GM19328 (cell line): ENCODE results near the gene ST3GAL2.

Experiments used
- ATAC-seq: cut with Tn5 transposase; IDR thresholded peaks from one replicate; pipeline ENCODE4 v1.9.1; 2021; ENCODE audit warnings: mild to moderate bottlenecking, moderate library complexity; ENCODE audit not compliant: unreplicated experiment

Gene ST3GAL2, protein sequence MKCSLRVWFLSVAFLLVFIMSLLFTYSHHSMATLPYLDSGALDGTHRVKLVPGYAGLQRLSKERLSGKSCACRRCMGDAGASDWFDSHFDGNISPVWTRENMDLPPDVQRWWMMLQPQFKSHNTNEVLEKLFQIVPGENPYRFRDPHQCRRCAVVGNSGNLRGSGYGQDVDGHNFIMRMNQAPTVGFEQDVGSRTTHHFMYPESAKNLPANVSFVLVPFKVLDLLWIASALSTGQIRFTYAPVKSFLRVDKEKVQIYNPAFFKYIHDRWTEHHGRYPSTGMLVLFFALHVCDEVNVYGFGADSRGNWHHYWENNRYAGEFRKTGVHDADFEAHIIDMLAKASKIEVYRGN

DNA sequence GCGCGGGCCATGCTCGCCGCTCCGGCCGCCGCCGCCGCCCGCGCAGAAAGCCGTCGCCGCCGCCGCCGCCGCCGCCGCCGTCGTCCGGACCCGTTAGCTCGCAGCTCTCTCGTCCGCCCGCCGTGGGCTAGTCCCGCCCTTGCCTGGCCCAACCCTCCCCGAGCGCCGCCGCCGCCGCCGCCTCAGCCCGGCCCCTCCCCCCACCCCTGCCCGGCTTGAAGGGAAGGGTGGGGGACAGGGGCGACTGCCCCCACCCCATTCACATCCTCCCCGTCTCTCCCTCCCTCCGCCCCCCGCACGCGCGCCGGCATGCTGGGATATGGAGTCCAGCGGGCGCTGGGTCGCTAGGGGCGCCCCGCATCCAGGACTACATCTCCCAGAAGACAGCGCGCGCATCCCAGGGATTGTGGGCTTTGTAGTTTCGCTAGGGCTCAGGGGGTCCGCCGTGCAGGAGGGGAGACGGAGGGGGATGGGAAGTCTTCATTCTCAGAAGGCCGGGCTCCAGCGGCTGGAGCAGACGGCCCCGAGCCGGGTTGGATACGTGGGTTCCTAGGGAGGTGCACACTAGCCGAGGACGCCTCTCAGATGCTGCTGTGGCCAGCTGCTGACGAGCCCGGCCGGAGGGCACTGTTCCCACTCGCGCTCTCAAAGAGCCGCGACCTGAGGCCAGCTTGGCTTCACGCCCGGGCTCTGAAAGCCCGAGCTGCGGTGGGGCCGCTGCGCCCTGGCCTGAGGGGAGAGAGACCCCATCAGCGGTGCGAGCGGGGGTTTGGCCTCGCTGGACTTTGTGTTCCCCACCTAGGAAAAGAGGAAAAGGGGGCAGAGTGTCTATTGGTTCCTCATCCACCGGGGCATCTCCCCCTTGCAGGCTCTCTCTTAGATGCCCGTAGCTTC is at the start of gene ST3GAL2:
ST3GAL2 (minus strand) TSS at position 132 of the 894 bp plus-strand sequence. CDS start 40,570 bp downstream, outside the sequence.
- ATAC-seq: peak; percentile 78

DNA sequence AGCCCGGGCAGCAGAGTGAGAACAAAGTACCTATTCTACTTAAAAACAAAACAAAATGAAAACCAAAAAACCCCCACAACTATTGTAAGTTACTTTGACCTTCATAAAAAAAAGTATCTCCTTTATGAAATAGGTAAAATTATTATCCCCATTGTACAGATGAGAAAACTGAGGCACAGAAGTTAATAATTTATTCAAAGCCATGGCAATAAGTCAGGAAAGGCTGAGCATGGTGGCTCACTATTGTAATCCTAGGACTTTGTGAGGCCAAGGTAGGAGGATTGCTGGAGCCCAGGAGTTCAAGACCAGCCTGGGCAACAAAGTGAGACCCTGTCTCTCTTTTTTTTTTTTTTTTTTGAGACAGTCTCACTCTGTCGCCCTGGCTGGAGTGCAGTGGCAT is 46.0 kb upstream of the ST3GAL2 start:
- no peak for ATAC-seq

DNA sequence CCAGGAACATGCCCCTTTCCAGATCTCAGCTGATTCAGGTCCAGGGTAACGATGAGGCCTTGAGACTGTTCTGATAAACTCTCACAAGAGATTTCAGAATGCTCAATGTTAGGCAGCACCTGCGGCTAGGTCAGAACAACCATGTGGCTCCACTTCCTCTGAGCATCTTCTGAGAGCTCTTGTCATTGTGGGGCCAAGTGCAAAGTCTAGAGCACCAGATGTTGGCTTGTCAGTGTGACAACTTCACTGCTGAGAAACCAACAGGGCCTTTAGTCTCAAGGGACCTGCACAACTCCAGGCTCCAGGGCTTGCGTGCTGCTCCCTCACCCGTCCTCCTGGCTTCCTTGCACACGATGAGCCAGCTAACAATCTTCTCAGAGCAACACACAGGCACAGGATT is 44.5 kb upstream of the ST3GAL2 start:
- no peak for ATAC-seq

DNA sequence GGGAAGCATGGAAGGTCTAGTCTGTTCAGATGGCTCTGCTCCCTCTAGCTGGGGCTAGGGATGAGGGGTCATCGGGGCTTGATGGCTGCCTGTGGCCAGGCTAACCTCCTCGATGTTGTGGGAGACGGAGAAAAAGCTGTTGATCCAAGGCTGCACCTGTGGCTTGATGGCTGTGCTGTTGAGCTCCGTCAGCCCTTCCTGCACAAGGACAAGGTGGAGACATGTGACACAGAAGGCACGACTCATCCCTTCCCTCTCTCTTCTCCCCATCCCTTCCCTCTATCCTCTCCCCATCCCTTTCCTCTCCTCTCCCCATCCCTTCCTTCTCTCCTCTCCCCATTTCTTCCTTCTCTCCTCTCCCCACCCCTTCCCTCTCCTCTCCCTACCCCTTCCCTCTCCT is 43.7 kb upstream of the ST3GAL2 start:
- no peak for ATAC-seq

DNA sequence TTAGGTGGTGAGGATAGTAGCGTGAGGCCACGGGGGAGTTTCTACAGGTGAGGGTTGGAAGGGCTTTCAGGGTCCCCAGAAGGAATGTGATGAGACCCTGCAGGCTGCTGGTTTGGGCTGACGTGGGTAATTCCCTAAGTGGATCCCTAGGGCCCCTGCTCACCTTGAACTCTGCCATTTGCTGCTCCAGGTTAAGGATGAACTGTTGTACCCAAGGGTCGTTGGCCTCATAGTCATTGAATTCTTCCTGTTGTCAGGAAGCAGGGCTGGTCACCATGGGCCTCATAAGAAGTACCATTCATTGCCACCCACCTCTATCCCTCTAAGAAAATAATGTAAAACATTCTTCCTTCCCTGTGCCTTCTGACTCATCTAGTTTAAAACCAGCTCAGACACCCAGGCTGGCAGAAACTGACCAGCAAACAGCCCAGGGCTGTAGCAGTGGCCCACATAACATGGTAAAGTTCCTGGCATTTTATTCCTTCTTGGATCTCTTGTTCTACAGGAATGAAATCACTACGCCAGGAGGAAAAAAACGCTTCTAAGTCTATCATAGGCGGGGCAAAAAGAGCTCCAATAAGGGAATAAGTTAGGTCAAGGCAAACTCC is 43.1 kb upstream of the ST3GAL2 start:
- ATAC-seq: no peak

DNA sequence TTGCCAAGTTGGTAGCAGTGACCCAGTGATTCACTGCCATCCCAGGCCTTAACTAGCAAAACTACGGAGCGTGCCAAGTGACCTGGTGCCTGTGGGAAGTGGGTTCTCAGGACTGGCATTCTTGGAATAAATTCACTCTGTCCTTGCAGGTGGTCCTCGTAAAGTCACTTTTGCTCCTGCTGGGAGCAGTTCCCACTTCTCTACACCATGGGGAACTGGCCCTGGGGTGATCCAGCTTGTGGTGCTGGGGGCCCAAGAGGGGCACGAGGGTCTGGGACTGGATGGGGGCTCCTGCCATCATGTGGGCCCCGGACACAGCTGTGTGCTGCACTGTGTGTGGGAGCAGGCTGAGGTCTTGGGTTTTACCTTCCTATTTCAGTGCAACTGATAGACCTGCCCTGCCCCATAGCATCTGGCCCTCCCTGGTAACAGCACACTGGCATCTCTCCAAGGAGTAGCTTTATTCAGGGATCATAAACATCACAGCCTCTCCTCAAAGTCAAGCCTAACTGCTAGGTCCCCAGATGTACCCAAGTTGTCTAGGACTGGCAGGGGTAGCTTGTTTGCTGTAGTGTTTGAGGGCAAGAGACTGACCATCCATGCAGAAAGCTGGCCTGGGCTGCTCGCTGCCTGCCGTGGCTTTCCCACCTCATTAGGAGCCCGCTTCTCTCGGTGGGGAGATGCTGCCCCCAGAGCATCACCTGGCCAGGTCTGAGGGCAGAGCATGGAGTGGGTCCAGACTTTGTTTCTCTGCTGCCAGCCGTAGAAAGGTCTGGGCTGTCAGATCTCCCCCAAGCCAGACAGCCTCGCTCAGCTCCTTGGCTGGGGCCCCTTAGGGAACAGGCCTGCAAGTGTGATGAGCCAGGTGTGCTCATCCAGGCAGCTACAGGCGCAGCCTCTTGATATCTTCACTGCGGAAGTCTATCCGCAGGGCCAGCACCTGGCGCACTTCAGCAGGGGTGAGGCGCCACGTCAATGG is 41.5 kb upstream of the ST3GAL2 start:
- no peak for ATAC-seq

DNA sequence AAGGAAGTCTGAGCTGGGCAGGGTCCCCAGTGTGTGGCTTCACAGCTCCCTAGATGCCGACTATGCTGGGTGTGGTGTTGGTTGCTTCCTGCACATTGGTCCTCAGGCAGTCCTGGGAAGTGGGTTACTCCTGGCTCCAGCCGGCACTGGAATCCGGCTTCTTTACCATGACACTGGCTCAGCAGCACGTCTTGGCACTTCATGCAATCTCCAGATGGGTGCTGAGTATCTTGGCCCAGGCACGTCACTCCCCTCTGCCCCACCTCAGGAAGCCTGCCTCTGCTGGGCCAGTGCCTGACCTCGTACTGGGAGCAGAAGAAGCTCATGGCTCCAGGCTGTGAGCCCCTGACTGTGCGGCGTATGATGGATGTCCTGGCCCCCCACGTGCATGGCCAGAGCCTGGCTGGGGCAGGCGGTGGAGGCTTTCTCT is 40.0 kb upstream of the ST3GAL2 start:
- no peak for ATAC-seq

DNA sequence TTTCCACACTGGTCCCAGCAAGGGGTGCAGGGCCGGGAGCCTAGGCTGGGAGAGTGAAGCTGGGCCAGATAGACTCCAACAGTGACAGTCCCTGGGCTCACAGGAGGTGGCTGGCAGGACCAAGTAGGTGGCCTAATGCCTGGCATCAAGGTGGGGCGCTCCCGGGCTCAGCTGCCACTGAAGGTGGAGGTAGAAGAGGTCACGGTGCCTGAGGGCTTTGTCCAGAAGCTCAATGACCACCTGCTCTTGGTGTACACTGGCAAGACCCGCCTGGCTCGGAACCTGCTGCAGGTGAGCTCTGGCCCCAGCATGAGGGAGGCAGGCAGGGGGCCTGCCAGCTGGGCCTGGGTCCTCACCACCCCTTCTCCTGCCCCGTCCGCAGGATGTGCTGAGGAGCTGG is 39.3 kb upstream of the ST3GAL2 start:
- no peak for ATAC-seq

DNA sequence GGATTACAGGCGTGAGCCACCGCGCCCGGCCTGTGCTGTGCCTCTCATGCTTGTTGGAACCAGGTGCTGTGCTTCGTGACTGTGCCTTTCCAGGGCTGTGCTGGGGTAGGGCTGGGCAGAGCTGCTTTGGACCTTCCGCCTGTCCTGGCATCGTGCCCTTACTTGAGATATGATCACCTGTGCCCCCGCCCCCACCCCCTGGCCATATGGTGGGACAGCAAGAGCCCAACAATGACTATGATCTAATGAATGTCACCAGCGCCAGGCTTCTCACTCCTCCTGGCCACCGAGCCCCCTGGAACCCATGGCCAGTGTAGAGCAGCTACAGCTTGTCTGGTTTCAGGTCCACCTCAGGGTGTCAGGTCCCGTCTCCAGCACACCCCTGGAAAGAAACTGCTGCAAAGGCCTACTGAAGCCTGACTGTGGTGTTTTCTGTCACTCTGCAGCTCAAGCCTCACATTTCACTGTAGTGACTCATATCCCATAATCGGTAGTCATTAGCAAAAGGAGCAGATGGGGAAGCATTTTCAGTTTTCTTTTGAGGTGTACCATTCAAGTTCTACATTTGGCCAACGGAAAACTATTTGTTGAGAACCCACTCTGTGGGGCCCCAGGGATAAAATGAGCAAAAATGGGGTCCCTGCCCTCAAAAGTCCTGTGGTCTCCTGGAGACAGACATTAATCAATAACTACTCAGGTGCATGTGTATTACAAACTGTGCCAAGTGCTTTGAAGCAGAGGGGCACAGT is 37.5 kb upstream of the ST3GAL2 start:
- peak; percentile 66 for ATAC-seq

DNA sequence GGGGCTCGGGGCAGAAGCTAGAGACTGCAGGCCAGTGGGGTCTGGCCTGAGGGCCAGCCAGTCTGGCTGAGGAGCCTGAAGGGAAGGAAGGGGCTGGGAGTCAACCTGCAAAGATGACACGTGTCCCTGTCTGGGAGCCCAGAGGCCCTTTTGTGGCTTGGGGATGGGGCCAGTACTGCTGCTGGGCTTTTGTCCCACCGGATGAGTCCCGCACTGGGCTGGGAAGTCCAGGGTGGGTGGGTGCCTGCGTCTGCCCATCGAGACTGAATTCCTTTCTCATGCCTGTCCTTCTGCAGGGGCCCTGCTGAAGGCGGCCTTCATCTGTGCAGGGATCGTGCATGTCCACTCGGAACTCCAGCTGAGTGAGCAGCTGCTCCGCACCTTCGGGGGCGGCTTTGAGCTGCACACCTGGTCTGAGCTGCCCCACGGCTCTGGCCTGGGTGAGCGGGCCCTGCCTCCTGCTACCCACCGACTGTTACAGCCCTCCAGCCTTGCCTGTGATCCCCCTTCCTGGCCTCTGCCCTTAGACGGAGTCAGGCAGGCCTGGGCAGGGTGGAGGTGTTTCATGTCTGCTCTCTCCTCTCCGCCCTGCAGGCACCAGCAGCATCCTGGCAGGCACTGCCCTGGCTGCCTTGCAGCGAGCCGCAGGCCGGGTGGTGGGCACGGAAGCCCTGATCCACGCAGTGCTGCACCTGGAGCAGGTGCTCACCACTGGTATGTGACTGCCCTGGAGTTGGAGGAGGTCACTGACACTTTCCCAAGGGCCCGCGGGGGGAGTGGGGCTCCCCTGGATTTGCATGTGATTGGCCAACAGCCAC is 36.4 kb upstream of the ST3GAL2 start:
- no peak for ATAC-seq

DNA sequence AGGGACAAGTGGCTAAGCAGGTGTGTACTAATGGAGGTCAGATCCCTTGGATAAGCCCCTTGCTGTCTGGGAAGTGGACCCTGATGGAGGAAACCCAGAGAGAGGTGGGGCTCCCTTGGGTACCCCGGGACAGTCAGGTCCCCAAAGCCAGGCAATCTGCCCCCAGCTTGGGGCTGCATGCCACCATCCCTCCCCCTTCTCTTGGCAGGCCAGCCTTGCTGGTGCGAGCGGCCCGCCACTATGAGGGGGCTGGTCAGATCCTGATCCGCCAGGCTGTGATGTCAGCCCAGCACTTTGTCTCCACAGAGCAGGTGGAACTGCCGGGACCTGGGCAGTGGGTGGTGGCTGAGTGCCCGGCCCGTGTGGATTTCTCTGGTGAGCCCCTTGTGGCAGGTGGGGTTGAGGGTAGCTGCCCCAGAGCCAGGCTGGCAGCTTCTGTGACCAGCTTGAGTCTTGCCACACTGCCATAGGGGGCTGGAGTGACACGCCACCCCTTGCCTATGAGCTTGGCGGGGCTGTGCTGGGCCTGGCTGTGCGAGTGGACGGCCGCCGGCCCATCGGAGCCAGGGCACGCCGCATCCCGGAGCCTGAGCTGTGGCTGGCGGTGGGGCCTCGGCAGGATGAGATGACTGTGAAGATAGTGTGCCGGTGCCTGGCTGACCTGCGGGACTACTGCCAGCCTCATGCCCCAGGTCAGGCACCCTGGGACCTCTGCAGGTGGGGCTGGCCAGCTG is 35.6 kb upstream of the ST3GAL2 start:
- no peak for ATAC-seq

DNA sequence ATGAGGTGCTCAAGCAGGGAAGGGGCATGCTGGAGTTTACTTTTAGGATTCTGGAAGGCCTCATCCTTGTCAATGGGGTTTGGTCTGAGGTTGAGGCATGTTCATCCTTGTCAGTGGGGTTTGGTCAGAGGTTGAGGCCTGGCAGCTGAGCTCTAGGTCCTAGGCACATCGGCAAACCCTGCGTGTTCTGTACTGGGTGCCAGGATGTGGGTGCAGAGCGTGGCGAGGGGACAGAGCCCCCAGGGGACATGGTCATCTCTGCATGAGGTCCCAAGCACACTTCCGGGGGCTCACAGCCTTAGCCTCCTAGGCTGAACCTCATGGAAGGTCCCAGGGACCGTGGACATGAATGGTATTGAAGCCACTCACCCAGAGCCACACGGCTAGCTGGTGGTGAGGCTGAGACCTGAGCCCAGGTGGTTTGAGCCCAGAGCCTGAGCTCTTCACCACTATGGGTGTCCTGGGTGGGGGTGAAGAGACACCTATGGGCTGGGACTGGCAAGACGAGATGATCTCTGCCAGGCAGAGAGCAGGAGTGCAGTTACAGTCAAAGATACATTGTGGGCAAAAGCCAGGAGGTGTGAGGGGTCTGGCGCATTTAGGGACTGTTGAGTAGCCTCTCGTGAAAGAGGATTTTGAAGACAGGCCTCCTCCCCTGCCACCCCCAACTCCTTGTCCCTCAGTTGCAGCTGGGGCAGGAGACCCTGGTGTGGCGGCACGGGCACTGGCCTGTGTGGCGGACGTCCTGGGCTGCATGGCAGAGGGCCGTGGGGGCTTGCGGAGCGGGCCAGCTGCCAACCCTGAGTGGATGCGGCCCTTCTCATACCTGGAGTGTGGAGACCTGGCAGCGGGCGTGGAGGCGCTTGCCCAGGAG is 34.8 kb upstream of the ST3GAL2 start:
- no peak for ATAC-seq

DNA sequence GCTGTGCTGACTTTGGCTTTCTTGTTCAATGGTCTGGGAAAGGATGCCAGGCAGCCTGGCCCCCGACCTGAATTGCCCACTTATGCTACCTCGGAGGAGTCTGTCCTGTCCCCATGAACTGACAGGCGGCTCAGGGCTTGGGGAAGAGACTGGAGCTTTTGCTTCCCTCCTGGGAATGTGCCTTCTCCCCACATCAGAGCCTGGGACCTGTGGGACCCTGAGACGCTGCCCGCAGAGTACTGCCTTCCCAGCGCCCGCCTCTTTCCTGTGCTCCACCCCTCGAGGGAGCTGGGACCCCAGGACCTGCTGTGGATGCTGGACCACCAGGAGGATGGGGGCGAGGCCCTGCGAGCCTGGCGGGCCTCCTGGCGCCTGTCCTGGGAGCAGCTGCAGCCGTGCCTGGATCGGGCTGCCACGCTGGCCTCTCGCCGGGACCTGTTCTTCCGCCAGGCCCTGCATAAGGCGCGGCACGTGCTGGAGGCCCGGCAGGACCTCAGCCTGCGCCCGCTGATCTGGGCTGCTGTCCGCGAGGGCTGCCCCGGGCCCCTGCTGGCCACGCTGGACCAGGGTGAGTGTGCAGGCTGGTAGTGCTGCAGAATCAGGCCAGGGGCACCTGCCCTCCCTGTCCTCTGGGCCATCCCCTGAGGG is 34.0 kb upstream of the ST3GAL2 start:
- no peak for ATAC-seq

DNA sequence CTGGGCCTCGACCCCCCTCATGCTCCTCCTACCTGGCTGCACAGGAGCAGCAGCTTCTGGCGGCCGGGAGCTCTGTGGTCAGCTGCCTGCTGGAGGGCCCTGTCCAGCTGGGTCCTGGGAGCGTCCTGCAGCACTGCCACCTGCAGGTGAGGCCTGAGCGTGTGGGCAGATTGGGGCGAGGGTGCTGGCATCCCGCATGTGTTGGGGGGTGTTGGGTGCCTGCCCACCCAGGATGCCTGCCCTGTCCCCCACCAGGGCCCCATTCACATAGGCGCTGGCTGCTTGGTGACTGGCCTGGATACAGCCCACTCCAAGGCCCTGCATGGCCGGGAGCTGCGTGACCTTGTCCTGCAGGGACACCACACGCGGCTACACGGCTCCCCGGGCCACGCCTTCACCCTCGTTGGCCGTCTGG is 32.0 kb upstream of the ST3GAL2 start:
- no peak for ATAC-seq

DNA sequence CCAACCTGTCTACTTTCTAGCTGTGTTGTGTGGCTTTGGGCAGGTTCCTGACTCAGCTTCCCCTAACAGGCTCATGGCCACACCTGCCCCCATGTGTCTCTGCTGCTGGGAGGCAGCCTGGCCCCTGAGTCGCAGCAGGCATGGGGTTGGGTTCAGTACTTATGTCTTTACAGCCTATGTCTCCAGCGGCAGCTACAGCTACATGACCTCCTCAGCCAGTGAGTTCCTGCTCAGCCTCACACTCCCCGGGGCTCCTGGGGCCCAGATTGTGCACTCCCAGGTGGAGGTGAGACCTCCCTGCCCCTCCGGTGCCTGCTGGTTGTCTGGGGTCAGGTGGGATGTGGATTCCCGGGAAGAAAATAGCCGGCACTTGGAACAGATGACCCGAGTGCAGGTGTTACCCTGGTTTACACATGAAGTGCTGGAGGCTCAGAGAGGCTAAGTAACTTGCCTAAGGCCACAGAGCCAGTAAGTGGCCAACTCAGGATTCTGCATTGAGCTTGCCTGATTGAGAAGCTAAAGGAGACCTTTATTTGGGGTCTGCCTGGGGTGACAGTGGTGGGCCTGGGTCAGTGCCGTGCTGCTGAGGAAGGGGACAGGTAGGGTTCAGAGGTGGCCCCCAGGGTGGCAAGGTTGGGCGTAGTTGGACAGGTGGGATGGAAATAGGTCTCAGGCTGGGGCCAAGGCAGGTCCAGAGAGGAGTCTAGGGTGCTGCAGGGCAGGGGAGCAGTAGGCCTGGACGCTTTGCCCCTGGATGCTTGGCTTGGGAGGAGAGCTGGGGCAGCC is 31.4 kb upstream of the ST3GAL2 start:
- no peak for ATAC-seq
